Measurements from ENCODE around the gene PTCH1.

PTCH1 gene

GRCh38 chr9:95495961-95496360 is 20.8 kb downstream of the PTCH1 start:
- H3K27ac ChIP-seq (replicated peaks) = no peak overlapping the region
- no peak overlapping the region for H3K4me3 ChIP-seq (replicated peaks; ENCODE audit: insufficient read depth, low read length)
- TF ChIP-seq CTCF (IDR thresholded peaks at IDR 0.05; ENCODE audit: insufficient read depth, low read length) (no peak), POLR2AphosphoS5 (IDR thresholded peaks at IDR 0.05; ENCODE audit: low read depth) (no peak), REST (IDR thresholded peaks at IDR 0.05; ENCODE audit: insufficient replicate concordance, low read depth) (no peak), GABPA (IDR thresholded peaks at IDR 0.05; ENCODE audit: low read depth) (no peak), SPI1 (IDR thresholded peaks at IDR 0.05; ENCODE audit: borderline replicate concordance, low read depth) (no peak)
- peaks cover 9% of the 10 kb centered on the region for H3K27me3 ChIP-seq (ENCODE audit: insufficient read depth, poor library complexity, severe bottlenecking)
- no peak for DNase-seq (ENCODE audit: low read depth in 1 of 2, low spot score in 1 of 2)

GRCh38 chr9:95495529-95495928 is 21.2 kb downstream of the PTCH1 start:
- H3K4me3 ChIP-seq (replicated peaks; ENCODE audit: insufficient read depth, low read length) = no peak overlapping the region
- H3K27ac ChIP-seq (replicated peaks) = no peak overlapping the region
- H3K27me3 ChIP-seq (ENCODE audit: insufficient read depth, poor library complexity, severe bottlenecking) = peaks cover 9% of the 10 kb centered on the region
- no peak for TF ChIP-seq REST (IDR thresholded peaks at IDR 0.05; ENCODE audit: insufficient replicate concordance, low read depth)
- TF ChIP-seq CTCF (IDR thresholded peaks at IDR 0.05; ENCODE audit: insufficient read depth, low read length) = no peak
- no peak for TF ChIP-seq SPI1 (IDR thresholded peaks at IDR 0.05; ENCODE audit: borderline replicate concordance, low read depth)
- no peak for DNase-seq (ENCODE audit: low read depth in 1 of 2, low spot score in 1 of 2)

GRCh38 chr9:95494416-95495371 is 22.1 kb downstream of the PTCH1 start:
- Histone ChIP-seq H3K4me3 (replicated peaks; ENCODE audit: insufficient read depth, low read length) (no peak overlapping the region), H3K27me3 (ENCODE audit: insufficient read depth, poor library complexity, severe bottlenecking) (peaks cover 5% of the 10 kb centered on the region), H3K27ac (replicated peaks) (no peak overlapping the region)
- no peak for DNase-seq (ENCODE audit: low read depth in 1 of 2, low spot score in 1 of 2)
- TF ChIP-seq POLR2AphosphoS5 (IDR thresholded peaks at IDR 0.05; ENCODE audit: low read depth) (no peak), REST (IDR thresholded peaks at IDR 0.05; ENCODE audit: insufficient replicate concordance, low read depth) (no peak), CTCF (IDR thresholded peaks at IDR 0.05; ENCODE audit: insufficient read depth, low read length) (no peak), GABPA (IDR thresholded peaks at IDR 0.05; ENCODE audit: low read depth) (no peak), SPI1 (IDR thresholded peaks at IDR 0.05; ENCODE audit: borderline replicate concordance, low read depth) (no peak)
